ENCODE data around the gene RAB3GAP1.

GRCh38 chr2:135198481-135198880 is 146.4 kb downstream of the RAB3GAP1 start:
- no peak for TF ChIP-seq CTCF (IDR thresholded peaks at IDR 0.05)
- TF ChIP-seq POLR2A (IDR thresholded peaks at IDR 0.05) = no peak
- no peak for TF ChIP-seq EP300 (IDR thresholded peaks at IDR 0.05)

All from sigmoid colon (tissue), 4 donors.